ENCODE measurements around the gene B3GNT9. TPM values are rescaled to one million over a fixed set of nuclear protein-coding genes. Genes with fewer than 3 reads are reported as not detected.

B3GNT9 gene
- polyA plus RNA-seq, 1 donor from 2014 or later, result not detected

GRCh38 chr16:67142342-67142741 is 8.5 kb downstream of the B3GNT9 start:
- H4K20me1 ChIP-seq (ENCODE audit: insufficient read depth), result no peaks in the 10 kb centered on the region
- H3F3A ChIP-seq (ENCODE audit: insufficient read depth, low read length, poor library complexity, severe bottlenecking), result no peaks in the 10 kb centered on the region
- no peak overlapping the region for H2AFZ ChIP-seq (ENCODE audit: low read depth, low read length)
- TF ChIP-seq EZH2 (IDR thresholded peaks at IDR 0.05; ENCODE audit: borderline replicate concordance, insufficient read depth, low read length, poor library complexity, severe bottlenecking), result no peak
- no peak overlapping the region for H3K4me2 ChIP-seq (ENCODE audit: low read length)
- H3K79me2 ChIP-seq (replicated peaks; ENCODE audit: insufficient read depth, low read length), result no peaks in the 10 kb centered on the region
- no peaks in the 10 kb centered on the region for H3K9me2 ChIP-seq (ENCODE audit: insufficient read depth, low read length)
- H3K4me3 ChIP-seq (ENCODE audit: low read length), result no peak overlapping the region
- no peak overlapping the region for H3K27ac ChIP-seq (ENCODE audit: low read length)
- H3K9me3 ChIP-seq (ENCODE audit: low read length), result no peaks in the 10 kb centered on the region
- no peaks in the 10 kb centered on the region for H3K27me3 ChIP-seq (ENCODE audit: insufficient read depth, low read depth, low read length)
- H3K36me3 ChIP-seq (ENCODE audit: insufficient read depth, low read length), result peaks cover 5% of the 10 kb centered on the region
- no peak overlapping the region for H3K9ac ChIP-seq (ENCODE audit: low read length)

- Histone ChIP-seq H3K9me3 (ENCODE audit: low read length) (no peaks in the 10 kb centered on the region), H3K79me2 (replicated peaks; ENCODE audit: insufficient read depth, low read length) (no peaks in the 10 kb centered on the region), H3K27ac (ENCODE audit: low read length) (no peak overlapping the region), H3K36me3 (ENCODE audit: insufficient read depth, low read length) (peaks cover 5% of the 10 kb centered on the region), H3K9me2 (ENCODE audit: insufficient read depth, low read length) (no peaks in the 10 kb centered on the region), H2AFZ (ENCODE audit: low read depth, low read length) (no peak overlapping the region), H3F3A (ENCODE audit: insufficient read depth, low read length, poor library complexity, severe bottlenecking) (no peaks in the 10 kb centered on the region), H3K4me3 (ENCODE audit: low read length) (no peak overlapping the region), H4K20me1 (ENCODE audit: insufficient read depth) (no peaks in the 10 kb centered on the region), H3K27me3 (ENCODE audit: insufficient read depth, low read depth, low read length) (no peaks in the 10 kb centered on the region), H3K9ac (ENCODE audit: low read length) (no peak overlapping the region), H3K4me2 (ENCODE audit: low read length) (no peak overlapping the region)
- TF ChIP-seq SMC3 (conservative IDR thresholded peaks at IDR 0.05; ENCODE audit: poor library complexity) (no peak), CTCF (IDR thresholded peaks at IDR 0.05; ENCODE audit: poor library complexity, severe bottlenecking) (no peak)
Measured at GRCh38 chr16:67141391-67141790, 9.4 kb downstream of the B3GNT9 start.

GRCh38 chr16:67137605-67138004 is 13.2 kb downstream of the B3GNT9 start:
- Histone ChIP-seq H3K4me3 (ENCODE audit: low read length) (no peak overlapping the region), H3K9me2 (ENCODE audit: insufficient read depth, low read length) (no peaks in the 10 kb centered on the region), H3K9me3 (ENCODE audit: low read length) (no peaks in the 10 kb centered on the region), H3K36me3 (ENCODE audit: insufficient read depth, low read length) (peaks cover 5% of the 10 kb centered on the region), H4K20me1 (ENCODE audit: insufficient read depth) (no peaks in the 10 kb centered on the region), H3K4me2 (ENCODE audit: low read length) (no peak overlapping the region), H3K9ac (ENCODE audit: low read length) (no peak overlapping the region), H3K79me2 (replicated peaks; ENCODE audit: insufficient read depth, low read length) (no peaks in the 10 kb centered on the region), H3F3A (ENCODE audit: insufficient read depth, low read length, poor library complexity, severe bottlenecking) (no peaks in the 10 kb centered on the region), H3K27me3 (ENCODE audit: insufficient read depth, low read depth, low read length) (no peaks in the 10 kb centered on the region), H3K27ac (ENCODE audit: low read length) (no peak overlapping the region), H2AFZ (ENCODE audit: low read depth, low read length) (no peak overlapping the region)
- no peak for TF ChIP-seq EP300 (conservative IDR thresholded peaks at IDR 0.05; ENCODE audit: poor library complexity, severe bottlenecking)

GRCh38 chr16:67129422-67129821 is 21.4 kb downstream of the B3GNT9 start:
- Histone ChIP-seq H3K9me3 (ENCODE audit: low read length) (no peaks in the 10 kb centered on the region), H3K27ac (ENCODE audit: low read length) (no peak overlapping the region), H3K4me3 (ENCODE audit: low read length) (no peak overlapping the region), H4K20me1 (ENCODE audit: insufficient read depth) (no peaks in the 10 kb centered on the region), H3K27me3 (ENCODE audit: insufficient read depth, low read depth, low read length) (no peaks in the 10 kb centered on the region), H3K9me2 (ENCODE audit: insufficient read depth, low read length) (no peaks in the 10 kb centered on the region), H3K9ac (ENCODE audit: low read length) (no peak overlapping the region), H3K79me2 (replicated peaks; ENCODE audit: insufficient read depth, low read length) (no peaks in the 10 kb centered on the region), H2AFZ (ENCODE audit: low read depth, low read length) (no peak overlapping the region), H3K36me3 (ENCODE audit: insufficient read depth, low read length) (no peaks in the 10 kb centered on the region), H3F3A (ENCODE audit: insufficient read depth, low read length, poor library complexity, severe bottlenecking) (no peaks in the 10 kb centered on the region), H3K4me2 (ENCODE audit: low read length) (no peak overlapping the region)
- TF ChIP-seq POLR2AphosphoS5 (IDR thresholded peaks at IDR 0.05) (no peak), RAD21 (conservative IDR thresholded peaks at IDR 0.05) (no peak), EP300 (conservative IDR thresholded peaks at IDR 0.05; ENCODE audit: poor library complexity, severe bottlenecking) (no peak), CTCF (IDR thresholded peaks at IDR 0.05; ENCODE audit: poor library complexity, severe bottlenecking) (no peak), SMC3 (conservative IDR thresholded peaks at IDR 0.05; ENCODE audit: poor library complexity) (no peak), TAF1 (IDR thresholded peaks at IDR 0.05; ENCODE audit: low read depth) (no peak), EZH2 (IDR thresholded peaks at IDR 0.05; ENCODE audit: borderline replicate concordance, insufficient read depth, low read length, poor library complexity, severe bottlenecking) (no peak), REST (IDR thresholded peaks at IDR 0.05; ENCODE audit: borderline replicate concordance) (no peak), MXI1 (conservative IDR thresholded peaks at IDR 0.05; ENCODE audit: poor library complexity, severe bottlenecking) (no peak)

Measured in neural cell (in vitro differentiated cells).